Smooth muscle cell (in vitro differentiated cells): ENCODE measurements around the gene CYP19A1. TPM values are rescaled to one million over a fixed set of nuclear protein-coding genes. Genes with fewer than 3 reads are reported as not detected.

Source experiments
- DNase-seq: peaks from one replicate; lab custom pipeline; 2025; ENCODE audit not compliant: unreplicated experiment; lab: John Stamatoyannopoulos, UW
- H2AFZ ChIP-seq: fragments of 200-600 bp; sonication (generic); 2 replicates; pipeline ENCODE4 v1.6.0; 2016; ENCODE audit warnings: antibody characterized with exemption, low read depth, mild to moderate bottlenecking
- H3F3A ChIP-seq: fragments of 200-600 bp; sonication (generic); 2 replicates; pipeline ENCODE4 v1.6.0; 2017; ENCODE audit warnings: antibody characterized with exemption, low read depth
- H3K27ac ChIP-seq: fragments of 200-600 bp; sonication (generic); 2 replicates; pipeline ENCODE4 v1.5.1; 2016; ENCODE audit warnings: low read depth, mild to moderate bottlenecking
- H3K27me3 ChIP-seq: fragments of 200-600 bp; sonication (generic); 2 replicates; pipeline ENCODE4 v1.6.1; 2016; ENCODE audit warnings: low read depth, mild to moderate bottlenecking
- H3K36me3 ChIP-seq: fragments of 200-600 bp; sonication (generic); 2 replicates; pipeline ENCODE4 v1.5.1; 2016; ENCODE audit warnings: low read depth
- H3K4me1 ChIP-seq: fragments of 200-600 bp; sonication (generic); 2 replicates; pipeline ENCODE4 v1.5.1; 2016; ENCODE audit warnings: low read depth
- H3K4me2 ChIP-seq: fragments of 200-600 bp; sonication (generic); 2 replicates; pipeline ENCODE4 v1.6.0; 2016; ENCODE audit warnings: mild to moderate bottlenecking
- H3K4me3 ChIP-seq: fragments of 200-600 bp; sonication (generic); 2 replicates; pipeline ENCODE4 v1.5.1; 2016; ENCODE audit warnings: mild to moderate bottlenecking
- H3K79me2 ChIP-seq: fragments of 200-600 bp; sonication (generic); 2 replicates; pipeline ENCODE4 v1.6.0; 2016; ENCODE audit warnings: low read depth, mild to moderate bottlenecking
- H3K9ac ChIP-seq: fragments of 200-600 bp; sonication (generic); 2 replicates; pipeline ENCODE4 v1.6.0; 2016; ENCODE audit warnings: low read depth
- H3K9me3 ChIP-seq: fragments of 200-600 bp; sonication (generic); replicated peaks from 2 replicates; pipeline ENCODE4 v1.5.1; 2016; ENCODE audit warnings: low read depth
- H4K20me1 ChIP-seq: fragments of 200-600 bp; sonication (generic); 2 replicates; pipeline ENCODE4 v1.6.0; 2016; ENCODE audit warnings: low read depth
- CTCF ChIP-seq: fragments of 200-600 bp; sonication (generic); IDR thresholded peaks from 2 replicates; pipeline ENCODE4 v1.5.1; 2017; ENCODE audit warnings: borderline replicate concordance, mild to moderate bottlenecking, antibody characterized with exemption; ENCODE audit not compliant: insufficient read depth, poor library complexity, severe bottlenecking
- WGBS: methylation state at CpG from one replicate; pipeline ENCODE4 v1.1.7; 2016; ENCODE audit warnings: low lambda C conversion rate; 5-methylcytosine and 5-hydroxymethylcytosine counted together
- polyA plus RNA-seq: library from polyadenylated mRNA; unstranded; fragments of >200 nt; fragmentation: Nextera tagmentation; extraction: Ambion mirVana; gene quantifications from 2 replicates; pipeline ENCODE4 v1.2.1, GENCODE V29; 2016
- total RNA-seq: library from RNA; depleted of rRNA; stranded (reverse); fragments of >200 nt; gene quantifications from 2 replicates; pipeline ENCODE4 v1.2.3, GENCODE V29; 2014

CYP19A1 gene
- total and polyA plus RNA-seq, 2 experiments from 2014 or later = not detected

- Histone ChIP-seq H3K4me1 (peaks cover 3% of the 10 kb centered on the region), H4K20me1 (no peaks in the 10 kb centered on the region), H3K9me3 (no peaks in the 10 kb centered on the region), H3K79me2 (no peaks in the 10 kb centered on the region), H3F3A (no peaks in the 10 kb centered on the region), H3K27me3 (peaks cover 3% of the 10 kb centered on the region), H3K9ac (no peak overlapping the region), H3K4me2 (no peak overlapping the region), H3K4me3 (no peak overlapping the region), H2AFZ (no peak overlapping the region), H3K36me3 (no peaks in the 10 kb centered on the region), H3K27ac (no peak overlapping the region)
- no peak for DNase-seq
- no peak for TF ChIP-seq CTCF
- 91% methylated on average over 5 of the region's 5 CpGs for WGBS
Observed at GRCh38 chr15:51335087-51335486, 3.3 kb downstream of the CYP19A1 start.

GRCh38 chr15:51334011-51334451, 4.4 kb downstream of the CYP19A1 start:
- H3F3A ChIP-seq = no peaks in the 10 kb centered on the region
- H2AFZ ChIP-seq = no peak overlapping the region
- H3K27ac ChIP-seq = no peak overlapping the region
- H3K79me2 ChIP-seq = no peaks in the 10 kb centered on the region
- no peak overlapping the region for H3K9ac ChIP-seq
- no peak for TF ChIP-seq CTCF
- H3K36me3 ChIP-seq = no peaks in the 10 kb centered on the region
- no peak overlapping the region for H3K4me3 ChIP-seq
- DNase-seq = no peak
- no peaks in the 10 kb centered on the region for H3K9me3 ChIP-seq
- H3K27me3 ChIP-seq = no peaks in the 10 kb centered on the region
- no peak overlapping the region for H3K4me2 ChIP-seq
- H4K20me1 ChIP-seq = no peaks in the 10 kb centered on the region
- WGBS = 56% methylated on average over 2 of the region's 2 CpGs
- H3K4me1 ChIP-seq = peaks cover 3% of the 10 kb centered on the region

- Histone ChIP-seq H3F3A (no peaks in the 10 kb centered on the region), H3K27me3 (no peaks in the 10 kb centered on the region), H2AFZ (no peak overlapping the region), H3K79me2 (no peaks in the 10 kb centered on the region), H3K9me3 (no peaks in the 10 kb centered on the region), H3K4me3 (no peak overlapping the region), H3K36me3 (no peaks in the 10 kb centered on the region), H3K27ac (no peak overlapping the region), H3K4me1 (peaks cover 3% of the 10 kb centered on the region), H4K20me1 (no peaks in the 10 kb centered on the region), H3K9ac (no peak overlapping the region), H3K4me2 (no peak overlapping the region)
- 91% methylated on average over 2 of the region's 2 CpGs for WGBS
- TF ChIP-seq CTCF = no peak
- no peak for DNase-seq
Observed at GRCh38 chr15:51333571-51333970, 4.8 kb downstream of the CYP19A1 start.
